B cell (primary cell): ENCODE data around the gene HOXB3.

Source experiments
- EZH2 ChIP-seq: IDR thresholded peaks from 2 replicates; pipeline ENCODE4 v1.6.1; 2012; ENCODE audit warnings: borderline replicate concordance, low read depth, mild to moderate bottlenecking, moderate library complexity, low read length; ENCODE audit not compliant: insufficient read depth, poor library complexity, severe bottlenecking
- TF ChIP-seq, protein P1 (sequence below): fragments of 200-600 bp; IDR thresholded peaks from one replicate; pipeline ENCODE4 v1.8.0; 2022; ENCODE audit warnings: antibody characterized with exemption, mild to moderate bottlenecking

- TF ChIP-seq, protein P1, sequence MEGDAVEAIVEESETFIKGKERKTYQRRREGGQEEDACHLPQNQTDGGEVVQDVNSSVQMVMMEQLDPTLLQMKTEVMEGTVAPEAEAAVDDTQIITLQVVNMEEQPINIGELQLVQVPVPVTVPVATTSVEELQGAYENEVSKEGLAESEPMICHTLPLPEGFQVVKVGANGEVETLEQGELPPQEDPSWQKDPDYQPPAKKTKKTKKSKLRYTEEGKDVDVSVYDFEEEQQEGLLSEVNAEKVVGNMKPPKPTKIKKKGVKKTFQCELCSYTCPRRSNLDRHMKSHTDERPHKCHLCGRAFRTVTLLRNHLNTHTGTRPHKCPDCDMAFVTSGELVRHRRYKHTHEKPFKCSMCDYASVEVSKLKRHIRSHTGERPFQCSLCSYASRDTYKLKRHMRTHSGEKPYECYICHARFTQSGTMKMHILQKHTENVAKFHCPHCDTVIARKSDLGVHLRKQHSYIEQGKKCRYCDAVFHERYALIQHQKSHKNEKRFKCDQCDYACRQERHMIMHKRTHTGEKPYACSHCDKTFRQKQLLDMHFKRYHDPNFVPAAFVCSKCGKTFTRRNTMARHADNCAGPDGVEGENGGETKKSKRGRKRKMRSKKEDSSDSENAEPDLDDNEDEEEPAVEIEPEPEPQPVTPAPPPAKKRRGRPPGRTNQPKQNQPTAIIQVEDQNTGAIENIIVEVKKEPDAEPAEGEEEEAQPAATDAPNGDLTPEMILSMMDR = no peak
- peak; percentile 86 for TF ChIP-seq EZH2
These were observed 8.0 kb upstream of the HOXB3 start for GRCh38 chr17:48597778-48598631.
